HG03521 (cell line): ENCODE results near the gene SLC25A40.
A peak's percentile ranks its signal among the peaks of the same experiment; 100 is the strongest.
"Not testable (repeated sequence)": the region's sequence is repeated elsewhere in the genome, so short reads cannot be mapped to it uniquely, and the experiment has no call there.

Source experiments
- ATAC-seq: cut with Tn5 transposase; IDR thresholded peaks from one replicate; pipeline ENCODE4 v1.9.1; 2021; ENCODE audit warnings: mild to moderate bottlenecking, moderate library complexity; ENCODE audit not compliant: unreplicated experiment

The SLC25A40 gene

DNA sequence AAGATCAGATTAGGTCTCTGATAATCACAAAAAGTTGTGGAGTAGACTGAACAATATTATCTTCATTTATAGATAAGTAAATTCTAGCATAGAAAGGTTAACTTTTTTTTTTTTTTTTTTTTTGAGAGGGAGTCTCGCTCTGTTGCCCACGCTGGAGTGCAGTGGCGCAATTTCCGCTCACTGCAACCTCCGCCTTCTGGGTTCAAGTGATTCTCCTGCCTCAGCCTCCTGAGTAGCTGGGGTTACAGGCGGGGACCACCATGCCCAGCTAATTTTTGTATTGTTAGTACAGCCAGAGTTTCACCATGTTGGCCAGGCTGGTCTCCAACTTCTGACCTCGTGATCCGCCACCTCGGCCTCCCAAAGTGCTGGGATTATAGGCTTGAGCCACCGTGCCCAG, 2.8 kb downstream of the SLC25A40 start:
- ATAC-seq: not testable (repeated sequence)

DNA sequence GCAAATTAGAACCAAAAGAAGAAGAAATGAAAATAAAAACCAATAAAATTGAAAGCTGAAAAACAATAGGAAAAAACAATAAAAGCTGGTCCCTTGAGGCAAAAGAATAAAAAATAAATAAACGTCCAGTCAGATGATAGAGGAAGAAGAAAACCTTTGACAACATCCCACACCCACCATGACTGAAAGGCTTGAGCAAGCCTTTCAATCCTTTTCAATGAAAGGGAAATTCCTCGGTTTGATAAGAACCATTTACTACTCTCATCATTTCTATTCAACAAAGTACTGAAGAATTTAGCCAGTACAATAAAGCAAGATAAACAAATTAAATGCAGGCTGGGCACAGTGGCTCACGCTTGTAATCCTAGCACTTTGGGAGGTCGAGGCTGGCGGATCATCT, 3.8 kb downstream of the SLC25A40 start:
- ATAC-seq: no peak

DNA sequence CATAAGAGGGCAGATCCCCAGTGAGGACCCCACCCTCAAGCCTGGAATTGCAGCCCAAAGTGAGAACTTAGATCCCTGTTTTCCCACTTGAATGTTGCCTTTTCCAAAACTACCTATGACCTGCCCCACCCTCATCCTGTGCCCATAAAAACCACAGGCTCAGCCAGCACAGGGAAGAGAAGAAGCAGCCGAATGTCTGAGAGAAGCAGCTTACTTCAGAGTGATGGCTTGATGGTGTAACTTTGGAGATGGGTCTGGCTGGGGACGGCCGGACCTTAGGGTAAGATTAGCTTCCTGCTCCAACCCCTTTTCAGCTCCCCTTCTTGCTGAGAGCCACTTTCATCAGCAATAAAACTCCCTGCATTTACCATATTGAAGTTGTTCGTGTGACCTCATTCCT, 5.7 kb downstream of the SLC25A40 start:
- no peak for ATAC-seq

DNA sequence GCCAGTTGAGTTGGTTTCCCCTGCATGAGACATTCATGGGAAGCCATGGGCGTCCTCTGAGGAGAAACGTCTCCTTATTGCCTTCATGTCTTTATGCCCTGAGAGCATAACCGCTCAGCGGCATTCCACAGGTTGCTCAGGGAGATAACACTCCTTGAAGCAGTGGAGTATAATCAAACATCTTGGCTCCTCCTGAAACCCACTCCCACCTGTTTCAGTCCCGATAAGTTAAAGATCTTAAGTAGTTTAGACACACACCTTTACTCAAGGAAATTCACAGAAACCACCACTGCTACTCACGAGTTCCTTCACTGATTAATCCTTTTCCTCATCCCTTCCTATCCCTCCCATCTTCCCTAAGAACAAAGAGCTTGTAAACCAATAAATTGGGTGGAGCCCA, 9.6 kb downstream of the SLC25A40 start:
- ATAC-seq: not testable (repeated sequence)

DNA sequence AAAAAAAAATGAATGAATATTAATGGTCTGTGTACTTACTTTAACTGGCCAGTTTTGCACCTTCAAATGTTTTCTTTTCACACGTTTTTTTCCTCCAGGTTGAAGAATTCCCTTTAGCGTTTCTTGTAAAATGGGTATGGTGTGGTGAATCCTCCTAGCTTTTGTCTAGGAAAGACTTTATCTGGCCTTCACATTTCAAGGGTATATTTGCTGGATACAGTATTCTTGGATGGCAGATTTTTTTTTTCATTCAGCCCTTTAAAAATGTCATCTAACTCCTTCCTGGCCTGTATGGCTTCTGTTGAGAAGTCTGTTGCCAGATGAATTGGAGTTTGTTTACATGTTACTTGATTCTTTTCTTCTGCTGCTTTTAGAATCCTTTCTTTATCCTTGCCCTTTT, 10.1 kb downstream of the SLC25A40 start:
- ATAC-seq: no peak

DNA sequence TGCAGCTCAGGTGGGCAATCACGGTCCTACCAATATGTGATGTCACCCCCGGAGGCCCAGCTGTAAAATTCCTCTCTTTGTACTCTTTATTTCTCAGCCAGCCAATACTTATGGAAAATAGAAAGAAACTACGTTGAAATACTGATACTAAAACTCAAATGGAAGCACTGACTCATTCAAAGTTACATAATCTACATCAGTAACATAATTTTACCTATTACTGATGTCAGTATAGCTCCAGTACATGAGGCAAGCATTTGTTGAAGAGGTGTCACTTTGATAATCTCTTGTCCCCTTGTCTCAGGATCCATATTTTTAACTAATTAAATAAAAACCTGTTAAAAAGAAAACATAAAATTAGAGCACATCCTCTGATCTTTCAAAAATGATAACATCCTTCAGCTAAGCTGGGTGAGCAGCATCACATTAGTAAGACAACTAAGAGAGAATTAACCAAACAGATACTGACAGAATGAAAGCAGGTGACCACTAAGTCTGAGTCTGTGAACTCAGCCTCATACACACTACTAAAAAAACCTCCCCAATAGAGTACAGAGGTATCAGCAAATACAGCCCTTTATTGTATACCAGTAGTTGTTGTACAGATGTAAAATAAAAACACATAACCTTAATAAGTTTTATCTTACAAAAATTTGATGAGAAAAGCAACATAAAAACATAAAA, 17.6 kb downstream of the SLC25A40 start:
- ATAC-seq: no peak

DNA sequence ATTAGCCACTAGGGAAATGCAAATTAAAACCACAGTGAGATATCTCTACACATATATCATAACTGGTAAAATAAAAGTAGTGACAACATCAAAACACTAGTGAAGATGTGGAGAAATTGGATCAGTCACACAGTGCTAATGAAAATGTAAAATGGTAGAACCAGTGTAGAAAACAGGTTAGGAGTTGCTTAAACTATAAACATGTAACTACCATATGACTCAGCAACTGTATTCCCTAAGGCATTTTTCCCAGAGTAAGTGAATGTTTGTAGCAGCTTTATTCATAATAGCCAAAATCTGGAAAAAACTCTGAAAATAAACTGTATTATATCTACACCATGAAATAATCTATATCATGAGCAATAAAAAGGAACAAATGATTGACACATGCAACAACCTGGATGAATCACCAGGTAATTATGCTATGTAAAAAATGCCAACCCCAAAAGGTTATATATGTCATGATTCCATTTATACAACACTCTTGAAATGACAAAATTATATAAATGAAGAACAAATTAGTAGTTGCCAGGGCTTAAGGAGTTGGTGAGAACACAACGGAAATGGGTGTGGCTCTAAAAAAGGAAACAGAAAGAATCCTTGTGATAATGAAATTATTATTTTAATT, 22.8 kb downstream of the SLC25A40 start:
- no peak for ATAC-seq

DNA sequence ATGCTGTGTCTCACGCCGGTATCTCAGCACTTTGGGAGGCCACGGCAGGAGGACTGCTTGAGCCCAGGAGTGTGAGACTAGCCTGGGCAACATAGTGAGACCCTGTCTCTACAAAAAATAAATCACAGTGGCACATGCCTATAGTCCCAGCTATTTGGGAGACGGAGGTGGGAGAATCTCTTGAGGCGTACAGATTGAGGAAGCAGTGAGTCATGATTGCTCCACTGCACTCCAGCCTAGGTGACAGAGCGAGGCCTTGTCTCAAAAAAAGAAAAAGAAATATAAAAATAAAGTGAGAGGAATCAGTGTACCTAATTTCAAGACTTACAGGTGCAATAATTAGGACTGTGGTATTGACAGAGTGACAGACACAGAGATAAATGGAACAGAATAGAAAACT, 23.9 kb downstream of the SLC25A40 start:
- no peak for ATAC-seq

DNA sequence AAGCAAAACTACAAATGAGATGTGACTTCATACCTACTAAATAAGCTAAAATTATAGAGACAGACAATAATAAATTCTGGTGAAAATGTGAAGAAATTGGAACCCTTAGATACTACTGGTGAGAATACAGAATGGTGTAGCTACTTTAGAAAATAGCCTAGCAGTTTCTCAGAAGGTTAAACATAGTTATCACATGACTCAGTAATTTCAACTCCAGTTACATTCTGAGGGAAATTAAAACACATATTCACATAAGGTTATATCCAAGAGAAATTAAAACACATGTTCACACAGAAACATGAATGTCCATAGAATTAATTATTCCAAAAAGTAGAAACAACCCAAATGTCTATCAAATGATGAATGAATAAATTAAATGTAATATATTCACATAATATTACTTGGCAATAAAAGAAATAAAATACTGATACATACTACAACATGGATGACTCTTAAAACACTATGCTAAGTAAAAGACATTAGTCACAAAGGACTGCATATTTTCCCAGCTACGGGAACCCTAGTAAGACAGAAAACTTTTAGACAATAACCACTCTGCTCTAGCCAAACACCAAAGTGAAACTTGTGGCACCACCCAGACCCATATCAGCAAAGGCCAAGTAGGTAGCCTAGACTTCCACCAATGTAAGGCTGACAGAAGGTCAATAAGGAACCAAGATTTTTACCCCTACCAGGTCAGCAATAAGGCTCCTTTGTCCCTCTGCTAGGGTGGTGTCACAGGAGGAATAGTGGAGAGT, 25.1 kb downstream of the SLC25A40 start:
- no peak for ATAC-seq

DNA sequence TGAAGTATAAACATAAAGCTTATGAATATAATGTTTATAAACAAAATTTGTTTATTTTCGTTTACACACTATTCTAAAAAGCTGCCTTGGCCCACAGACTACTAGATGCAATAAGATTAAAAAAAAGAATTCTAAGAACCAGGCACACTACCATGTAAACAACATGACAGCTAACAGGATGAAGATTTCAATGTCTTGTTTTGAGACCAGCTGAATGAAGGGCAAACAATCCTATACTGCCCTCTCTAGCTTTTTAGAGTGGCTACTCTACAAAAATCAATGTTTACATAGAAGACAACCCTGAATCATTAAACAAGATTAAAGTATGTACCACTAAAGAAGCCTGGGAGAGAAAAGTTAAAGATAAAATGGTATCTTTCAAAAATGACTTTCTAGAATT, 38.6 kb downstream of the SLC25A40 start:
- no peak for ATAC-seq

DNA sequence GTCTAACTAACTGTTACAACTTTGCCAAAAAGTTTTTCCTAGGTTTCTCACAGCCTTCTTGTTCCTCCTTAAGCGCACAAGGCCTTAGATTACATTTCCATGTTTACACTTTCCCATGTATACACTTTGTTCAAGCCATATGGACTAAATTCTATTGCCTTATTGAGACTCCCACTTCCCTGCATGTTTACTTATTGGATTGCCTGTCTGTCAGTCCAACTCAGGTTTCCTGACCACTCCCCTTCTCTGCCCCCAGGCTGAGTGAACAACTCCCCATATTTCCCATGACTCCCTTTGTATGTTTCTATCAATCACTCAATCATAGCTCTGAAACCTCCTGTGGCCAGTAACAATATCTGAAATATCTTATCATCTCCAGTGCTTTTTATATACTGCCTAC, 43.0 kb downstream of the SLC25A40 start:
- ATAC-seq: no peak

DNA sequence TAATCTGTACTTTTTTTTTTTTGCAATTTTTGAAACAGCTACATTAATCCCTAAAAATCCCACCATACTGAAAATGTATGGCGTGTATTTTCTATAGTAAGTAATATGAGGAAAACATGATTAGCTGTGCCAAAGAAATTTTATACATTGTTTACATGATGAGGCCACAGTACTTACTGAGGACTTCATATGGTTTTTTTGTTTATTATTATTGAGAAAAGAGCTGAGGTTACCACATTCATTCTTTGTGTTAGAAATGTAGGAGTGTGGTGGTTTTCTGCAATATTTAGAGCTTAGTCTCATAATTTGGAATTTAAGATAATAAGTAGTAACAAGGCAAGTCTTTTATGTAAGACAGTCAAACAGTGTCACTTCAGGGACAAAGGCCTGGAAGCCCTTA, 45.1 kb downstream of the SLC25A40 start:
- ATAC-seq: no peak

DNA sequence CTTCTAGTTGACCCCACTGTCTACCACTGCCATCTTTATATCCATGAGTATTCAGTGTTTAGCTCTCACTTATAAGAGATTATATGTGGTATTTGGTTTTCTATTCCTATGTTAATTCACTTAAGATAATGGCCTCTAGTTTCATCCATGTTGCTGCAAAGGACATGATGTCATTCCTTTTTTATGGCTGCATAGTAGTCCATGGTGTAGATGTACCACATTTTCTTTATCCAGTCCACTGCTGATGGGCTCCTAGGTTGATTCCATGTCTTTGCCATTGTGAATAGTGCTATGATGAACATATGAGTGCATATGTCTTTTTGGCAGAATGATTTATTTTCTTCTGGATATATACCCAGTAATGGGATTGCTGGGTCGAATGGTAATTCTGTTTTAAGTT, 47.8 kb downstream of the SLC25A40 start:
- not testable (repeated sequence) for ATAC-seq

DNA sequence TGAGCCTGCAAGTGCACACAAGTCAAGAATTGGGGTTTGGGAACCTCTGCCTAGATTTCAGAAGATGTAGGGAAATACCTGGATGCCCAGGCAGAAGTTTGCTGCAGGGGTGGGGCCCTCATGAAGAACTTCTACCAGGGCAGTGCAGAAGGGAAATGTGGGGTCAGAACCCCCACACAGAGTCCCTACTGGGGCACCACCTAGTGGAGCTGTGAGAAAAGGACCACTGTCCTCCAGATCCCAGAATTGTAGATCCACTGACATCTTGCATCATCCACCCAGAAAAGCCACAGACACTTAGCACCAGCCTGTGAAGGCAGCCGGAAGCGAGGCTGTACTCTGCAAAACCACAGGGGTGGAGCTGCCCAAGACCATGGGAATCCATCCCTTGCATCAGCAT, 50.8 kb downstream of the SLC25A40 start:
- not testable (repeated sequence) for ATAC-seq

DNA sequence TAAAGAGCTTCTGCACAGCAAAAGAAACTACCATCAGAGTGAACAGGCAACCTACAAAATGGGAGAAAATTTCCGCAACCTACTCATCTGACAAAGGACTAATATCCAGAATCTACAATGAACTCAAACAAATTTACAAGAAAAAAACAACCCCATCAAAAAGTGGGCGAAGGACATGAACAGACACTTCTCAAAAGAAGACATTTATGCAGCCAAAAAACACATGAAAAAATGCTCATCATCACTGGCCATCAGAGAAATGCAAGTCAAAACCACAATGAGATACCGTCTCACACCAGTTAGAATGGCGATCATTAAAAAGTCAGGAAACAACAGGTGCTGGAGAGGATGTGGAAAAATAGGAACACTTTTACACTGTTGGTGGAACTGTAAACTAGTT, 54.1 kb downstream of the SLC25A40 start:
- not testable (repeated sequence) for ATAC-seq

DNA sequence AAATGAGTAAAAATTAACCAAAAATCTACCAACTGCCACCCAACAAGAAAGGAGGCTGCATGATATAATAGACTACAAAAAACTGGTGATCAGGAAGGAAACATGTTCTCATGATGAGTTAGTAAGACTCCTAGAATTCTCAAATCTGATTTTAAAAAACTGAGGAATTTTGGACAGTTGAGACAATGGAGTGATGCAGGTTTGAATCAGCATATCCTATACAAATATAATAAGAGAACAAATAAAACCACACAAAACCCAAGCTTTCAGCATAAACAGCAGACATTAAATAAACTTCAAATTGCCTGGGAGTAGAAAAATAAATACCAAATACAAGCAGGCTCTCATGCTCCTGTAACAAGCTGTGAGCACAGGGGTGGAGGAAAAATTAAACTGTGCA, 57.8 kb downstream of the SLC25A40 start:
- no peak for ATAC-seq

DNA sequence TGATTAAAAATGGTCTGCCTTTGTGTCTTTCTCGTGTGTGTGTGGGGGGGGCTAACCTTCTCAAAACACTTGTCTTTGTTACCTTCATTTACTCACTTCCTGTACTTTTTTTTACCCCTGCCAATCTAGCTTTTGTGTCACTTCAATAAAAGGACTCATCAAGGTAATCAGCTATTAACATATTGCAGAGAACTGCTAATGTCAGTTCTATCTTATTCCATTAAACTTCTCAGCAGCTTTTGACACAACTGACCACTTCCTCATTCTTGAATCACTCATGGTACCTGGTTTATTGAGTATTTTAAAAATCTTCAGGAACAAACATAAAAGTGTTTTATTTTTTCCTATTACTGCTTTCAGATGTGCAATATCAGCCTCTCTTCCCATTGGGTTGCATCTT, 59.8 kb downstream of the SLC25A40 start:
- ATAC-seq: no peak

DNA sequence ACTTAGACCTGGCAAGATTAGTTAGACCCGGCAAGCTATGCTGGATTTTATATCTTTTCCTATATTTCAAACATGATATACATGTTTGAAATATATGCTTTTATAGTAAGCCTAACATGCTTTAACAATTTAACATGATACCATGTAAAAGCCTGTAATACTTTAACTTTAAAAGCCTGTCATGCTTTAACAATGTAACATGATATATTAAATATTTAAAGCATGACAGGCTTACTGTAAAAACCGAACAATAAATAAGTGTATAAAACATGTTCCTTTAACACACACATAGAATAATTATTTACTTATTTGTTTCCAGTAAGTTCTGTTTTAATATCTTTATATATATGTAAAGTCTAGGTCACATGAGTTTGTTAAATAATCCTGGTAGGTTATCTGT, 65.4 kb downstream of the SLC25A40 start:
- ATAC-seq: no peak

DNA sequence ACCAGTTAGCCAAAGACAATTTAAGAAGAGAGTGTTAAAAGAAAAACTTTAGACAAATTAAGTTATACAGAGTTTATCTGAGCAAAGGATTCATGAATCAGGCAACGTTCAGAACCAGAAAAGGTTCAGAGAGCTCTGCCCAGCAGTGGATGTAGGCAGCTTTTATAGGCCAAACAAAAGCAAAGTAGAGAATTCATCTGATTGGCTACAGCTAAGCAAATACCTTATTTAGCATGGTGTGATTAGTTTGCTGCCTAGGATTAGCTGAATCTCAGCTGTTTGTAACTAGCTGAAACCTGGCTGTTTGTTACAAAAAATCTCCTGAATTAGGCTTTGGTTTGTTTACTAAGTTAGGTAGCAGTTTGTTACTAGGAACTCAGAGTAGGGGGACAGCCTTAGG, 66.0 kb downstream of the SLC25A40 start:
- no peak for ATAC-seq

DNA sequence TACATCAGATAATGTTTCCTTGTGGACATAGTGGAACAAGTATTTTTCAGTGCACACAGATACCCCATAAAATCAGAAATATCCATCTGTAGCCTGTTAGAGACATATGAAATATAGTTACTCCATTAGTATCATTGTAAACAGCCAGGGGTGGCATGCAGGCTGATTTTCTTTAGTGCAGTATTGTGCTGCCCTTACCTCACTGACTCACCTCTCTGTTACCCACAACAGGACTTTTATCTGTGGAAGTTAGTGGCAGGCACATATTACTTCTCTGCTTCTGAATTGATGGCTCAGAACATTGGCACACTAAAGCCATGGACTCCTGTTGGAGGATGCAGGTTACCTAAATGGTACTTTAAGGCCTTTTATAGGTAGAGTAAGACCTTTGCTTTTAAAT, 70.0 kb downstream of the SLC25A40 start:
- no peak for ATAC-seq

DNA sequence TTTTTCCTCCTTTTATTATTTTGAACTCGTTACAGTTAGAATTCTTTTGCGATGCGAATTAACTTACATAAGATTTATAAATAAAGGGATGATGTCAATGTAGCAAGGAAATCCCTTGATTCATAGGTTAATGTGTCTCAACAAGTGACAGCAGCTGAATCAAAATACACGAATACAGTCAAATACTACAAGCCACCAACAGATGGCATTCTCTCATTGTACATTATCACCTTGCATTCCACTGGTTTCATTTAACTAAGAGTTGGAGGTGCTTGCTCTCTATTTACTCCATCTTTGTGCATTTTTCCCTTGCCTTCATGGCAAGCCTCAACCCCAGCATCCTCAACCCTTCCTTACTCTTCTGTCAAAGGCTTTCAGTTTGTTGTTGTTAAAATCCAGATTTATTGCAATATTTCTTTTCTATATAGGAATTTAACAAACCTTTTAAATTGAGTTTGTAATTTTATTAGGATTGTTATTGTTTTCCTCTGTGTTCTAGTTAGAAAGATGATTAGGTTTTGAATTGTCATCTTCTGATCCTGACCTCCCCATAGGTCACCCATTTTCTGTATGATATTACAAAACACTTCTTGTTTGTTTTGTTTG, 78.3 kb downstream of the SLC25A40 start:
- peak; percentile 93 for ATAC-seq

DNA sequence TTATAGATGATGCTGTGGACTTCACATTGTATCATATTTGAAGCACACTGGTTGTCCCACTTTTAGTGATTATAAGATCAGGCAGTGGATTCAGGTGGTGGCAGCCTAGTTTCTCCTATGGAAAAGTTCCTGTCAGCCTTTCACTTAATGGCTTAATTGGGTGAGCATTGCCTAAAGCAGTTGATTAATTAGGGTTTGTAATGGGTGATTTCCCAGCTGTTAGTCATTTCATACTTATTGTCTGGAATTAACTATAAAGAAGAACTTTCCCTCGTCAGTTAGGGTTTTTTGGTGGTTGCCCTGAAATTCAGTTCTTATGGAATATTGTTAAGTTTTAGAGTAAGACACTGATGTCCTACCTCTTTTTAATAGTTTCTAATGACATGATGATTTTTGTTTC, 78.8 kb downstream of the SLC25A40 start:
- no peak for ATAC-seq
